Ovary (tissue), 9 donors: ENCODE measurements around the gene UBE2I. TPM values are rescaled to one million over a fixed set of nuclear protein-coding genes. Genes with fewer than 3 reads are reported as not detected.

Source experiments
- DNase-seq, 5 donors: peaks; one replicate each; pipeline ENCODE4 v3.0.0-alpha.2; 2019 to 2020
- H3K27ac ChIP-seq, 2 donors: fragments of 200-600 bp; one replicate each; pipeline versions ENCODE4 v1.5.1 to v1.8.0; 2019 to 2022
- H3K27me3 ChIP-seq: fragments of 200-600 bp; one replicate; pipeline ENCODE4 v1.8.0; 2022
- H3K36me3 ChIP-seq: fragments of 200-600 bp; sonication (generic); one replicate; pipeline ENCODE4 v1.5.1; 2019
- H3K4me1 ChIP-seq: one replicate; pipeline ENCODE4 v1.8.1; 2013; ENCODE audit warnings: mild to moderate bottlenecking, moderate library complexity; ENCODE audit not compliant: insufficient read depth
- H3K4me3 ChIP-seq: fragments of 200-600 bp; sonication (generic); one replicate; pipeline ENCODE4 v1.5.1; 2017
- H3K9me3 ChIP-seq, 2 donors: fragments of 200-600 bp in 1 of 2; sonication (generic) in 1 of 2; one replicate each; pipeline versions ENCODE4 v1.5.1 to v1.8.1; 2013 to 2019; ENCODE audit warnings: mild to moderate bottlenecking in 1 of 2, moderate library complexity in 1 of 2
- CTCF ChIP-seq, 3 donors: fragments of 450-650 bp in 2 of 3; fragments of 200-600 bp in 1 of 3; IDR thresholded peaks; one replicate each; pipeline versions ENCODE4 v1.5.1 to v1.8.0; 2016 to 2022; ENCODE audit warnings: antibody characterized with exemption in 3 of 3, mild to moderate bottlenecking in 1 of 3
- EP300 ChIP-seq: sonication (generic); formaldehyde crosslinking; IDR thresholded peaks from one replicate; pipeline ENCODE4 v1.6.1; 2017; ENCODE audit warnings: antibody characterized with exemption
- POLR2A ChIP-seq: fragments of 450-650 bp; IDR thresholded peaks from one replicate; pipeline ENCODE4 v1.6.1; 2017; ENCODE audit warnings: antibody characterized with exemption, mild to moderate bottlenecking, moderate library complexity
- WGBS, 3 donors: extraction: QIAGEN DNeasy Blood & Tissue Kit in 1 of 3; methylation state at CpG; one replicate each; pipeline versions ENCODE4 v1.1.5 to v1.1.7; 2013 to 2017; 5-methylcytosine and 5-hydroxymethylcytosine counted together
- intact Hi-C, 4 donors: fragments of 100-400 bp; cut with DNase I; formaldehyde crosslinking; loops; one replicate each; pipeline versions ENCODE4 v1.11.0 to v1.15.1; 2022 to 2023
- polyA plus RNA-seq, 2 donors: library from polyadenylated mRNA; stranded (reverse); fragments of 200-250 nt in 1 of 2; fragments of 350-450 nt in 1 of 2; fragmentation: Illumina TruSeq in 1 of 2; extraction: RNeasy Lipid Tissue Mini Kit (QIAGEN cat#74804) in 1 of 2; gene quantifications; one replicate each; pipeline ENCODE4 v1.2.3, GENCODE V29; 2013 to 2014
- total RNA-seq, 7 donors: library from RNA; depleted of rRNA in 2 of 7; stranded (reverse); fragments of >200 nt in 2 of 7; fragmentation: NEBNext Ultra II Directional in 3 of 7; extraction: Animal tissue kit (Norgen Biotek cat#: 25700) in 3 of 7; gene quantifications; one replicate each; pipeline versions ENCODE4 v1.1.0 to v1.2.4, GENCODE V29; 2016 to 2023
- donor health status: DM: no; HTN: no; CAD: no; lungs with moderate emphysema.
- donor health status: DM: no; HTN: no; CAD: no.
- donor health status: Bipolar disorder and iron deficiency.
- donor health status: DM: yes; HTN: yes; CAD: no.
- donor health status: DM: no; HTN: no; CAD: no.
- donor health status: DM: yes; HTN: yes; CAD: no.

Gene UBE2I
- total and polyA plus RNA-seq, 9 donors: 63.9 to 258 (median 145) TPM

GRCh38 chr16:1286513-1287094 is 22.8 kb upstream of the UBE2I start:
- Histone ChIP-seq H3K36me3 (no peaks in the 10 kb centered on the region), H3K27me3 (peaks cover 3% of the 10 kb centered on the region), H3K4me3 (no peak overlapping the region), H3K9me3 (no peaks in the 10 kb centered on the region), H3K4me1 (no peaks in the 10 kb centered on the region), H3K27ac (no peak overlapping the region)
- no peak for DNase-seq
- 63 to 79% (median 75%) methylated on average over 25 of the region's 25 CpGs for WGBS, 3 donors
- intact Hi-C loops: no loop called here
- TF ChIP-seq POLR2A (no peak), EP300 (no peak), CTCF (IDR thresholded peaks at IDR 0.05) (no peak)

- no peak for TF ChIP-seq CTCF (IDR thresholded peaks at IDR 0.05)
- DNase-seq: no peak
- intact Hi-C loops: no loop called here
- Histone ChIP-seq H3K27me3 (peaks cover 3% of the 10 kb centered on the region), H3K4me3 (no peak overlapping the region), H3K9me3 (no peaks in the 10 kb centered on the region), H3K27ac (no peak overlapping the region), H3K4me1 (no peaks in the 10 kb centered on the region), H3K36me3 (no peaks in the 10 kb centered on the region)
- 15 to 25% (median 21%) methylated on average over 39 to 40 of the region's 40 CpGs for WGBS, 3 donors
Measured at GRCh38 chr16:1287982-1288670, 21.3 kb upstream of the UBE2I start.

- intact Hi-C loops: no loop called here
Measured at GRCh38 chr16:1288813-1289476, 20.5 kb upstream of the UBE2I start.

GRCh38 chr16:1289477-1289866 is 20.0 kb upstream of the UBE2I start:
- DNase-seq: no peak
- TF ChIP-seq CTCF (IDR thresholded peaks at IDR 0.05): no peak
- no peak for TF ChIP-seq EP300
- no peak for TF ChIP-seq POLR2A
- Histone ChIP-seq H3K27ac (no peak overlapping the region), H3K4me3 (no peak overlapping the region), H3K4me1 (no peaks in the 10 kb centered on the region), H3K36me3 (no peaks in the 10 kb centered on the region), H3K9me3 (no peaks in the 10 kb centered on the region), H3K27me3 (peaks cover 3% of the 10 kb centered on the region)
- intact Hi-C loops: no loop called here
- 9 to 20% (median 15%) methylated on average over 17 of the region's 17 CpGs for whole genome bisulfite sequencing, 3 donors

More at GRCh38 chr16:1288813-1289476, 20.5 kb upstream of the UBE2I start:
- H3K36me3 ChIP-seq: no peaks in the 10 kb centered on the region
- H3K4me3 ChIP-seq: no peak overlapping the region
- no peak for DNase-seq
- no peak for TF ChIP-seq POLR2A
- no peak for TF ChIP-seq EP300
- TF ChIP-seq CTCF (IDR thresholded peaks at IDR 0.05): no peak
- H3K9me3 ChIP-seq: no peaks in the 10 kb centered on the region
- H3K27ac ChIP-seq: no peak overlapping the region
- H3K4me1 ChIP-seq: no peaks in the 10 kb centered on the region
- WGBS, 3 donors: 27 to 31% (median 30%) methylated on average over 15 to 20 of the region's 20 CpGs
- peaks cover 3% of the 10 kb centered on the region for H3K27me3 ChIP-seq
